Transverse colon (tissue), 4 donors: ENCODE data around the gene CARM1. TPM values are rescaled to one million over a fixed set of nuclear protein-coding genes. Genes with fewer than 3 reads are reported as not detected.

ENCODE experiments used
- DNase-seq: peaks from one replicate; pipeline ENCODE4 v3.0.0-alpha.2; 2019
- H3K27ac ChIP-seq, 4 donors: fragments of 200-600 bp; sonication (generic); 2 replicates each; pipeline ENCODE4 v1.5.1; 2016 to 2018; ENCODE audit warnings: inconsistent platforms in 4 of 4
- H3K27me3 ChIP-seq: fragments of 200-600 bp; sonication (generic); 2 replicates; pipeline ENCODE4 v1.5.1; 2017; ENCODE audit warnings: inconsistent platforms
- H3K36me3 ChIP-seq, 4 donors: fragments of 200-600 bp; sonication (generic); 2 replicates each; pipeline ENCODE4 v1.5.1; 2017 to 2019; ENCODE audit warnings: inconsistent platforms in 4 of 4
- H3K4me1 ChIP-seq, 4 donors: fragments of 200-600 bp; sonication (generic); 2 replicates each; pipeline ENCODE4 v1.5.1; 2017 to 2020; ENCODE audit warnings: inconsistent platforms in 4 of 4
- H3K4me3 ChIP-seq, 4 donors: fragments of 200-600 bp; sonication (generic); 1 replicate in 1 of 4; 2 replicates in 3 of 4; pipeline versions ENCODE4 v1.5.1 to v1.6.1; 2017 to 2019; ENCODE audit warnings: inconsistent platforms in 4 of 4
- H3K9me3 ChIP-seq, 2 donors: fragments of 200-600 bp; sonication (generic); 2 replicates each; pipeline ENCODE4 v1.5.1; 2017 to 2019; ENCODE audit warnings: inconsistent platforms in 2 of 2
- EP300 ChIP-seq: sonication (generic); formaldehyde crosslinking; IDR thresholded peaks from one replicate; pipeline ENCODE4 v1.6.1; 2017; ENCODE audit warnings: antibody characterized with exemption, low read depth
- POLR2A ChIP-seq: fragments of 450-650 bp; IDR thresholded peaks from one replicate; pipeline ENCODE4 v1.6.1; 2016; ENCODE audit warnings: antibody characterized with exemption, mild to moderate bottlenecking, moderate library complexity
- POLR2AphosphoS5 ChIP-seq, 3 donors: sonication (generic); formaldehyde crosslinking; IDR thresholded peaks; one replicate each; pipeline ENCODE4 v1.6.1; 2016; ENCODE audit warnings: antibody characterized with exemption in 3 of 3
- WGBS, 2 donors: methylation state at CpG; one replicate each; pipeline ENCODE4 v1.1.5; 2018; ENCODE audit warnings: low coverage in 1 of 2; 5-methylcytosine and 5-hydroxymethylcytosine counted together
- in situ Hi-C, 4 donors: fragments of 200-750 bp; cut with MboI; loops; one replicate each; pipeline versions ENCODE4 v1.15.0 to v1.15.1; 2017; ENCODE audit warnings: low sequenced_read_pairs in 3 of 4, low pct_ligation_motif_present in 1 of 4, low pct_unique_long_range_greater_than_20kb in 1 of 4
- intact Hi-C: fragments of 100-400 bp; cut with DNase I; formaldehyde crosslinking; loops from one replicate; pipeline ENCODE4 v1.15.1; 2023; ENCODE audit warnings: low total_unique reads
- total RNA-seq, 4 donors: library from RNA; depleted of rRNA; stranded (reverse); fragments of >200 nt; gene quantifications; one replicate each; pipeline ENCODE4 v1.1.0, GENCODE V29; 2016
- TF ChIP-seq, protein P1 (sequence below), 5 experiments: fragments of 200-600 bp in 3 of 5; fragments of 450-650 bp in 2 of 5; sonication (generic) in 3 of 5; IDR thresholded peaks; 1 replicate in 2 of 5; 2 replicates in 3 of 5; pipeline ENCODE4 v1.5.1; 2016 to 2017; ENCODE audit warnings: antibody characterized with exemption in 5 of 5, inconsistent platforms in 3 of 5, mild to moderate bottlenecking in 2 of 5, moderate library complexity in 1 of 5

CARM1 gene
- total RNA-seq, 4 donors from 2014 or later = 24.9 to 47.6 (median 35.6) TPM

DNA sequence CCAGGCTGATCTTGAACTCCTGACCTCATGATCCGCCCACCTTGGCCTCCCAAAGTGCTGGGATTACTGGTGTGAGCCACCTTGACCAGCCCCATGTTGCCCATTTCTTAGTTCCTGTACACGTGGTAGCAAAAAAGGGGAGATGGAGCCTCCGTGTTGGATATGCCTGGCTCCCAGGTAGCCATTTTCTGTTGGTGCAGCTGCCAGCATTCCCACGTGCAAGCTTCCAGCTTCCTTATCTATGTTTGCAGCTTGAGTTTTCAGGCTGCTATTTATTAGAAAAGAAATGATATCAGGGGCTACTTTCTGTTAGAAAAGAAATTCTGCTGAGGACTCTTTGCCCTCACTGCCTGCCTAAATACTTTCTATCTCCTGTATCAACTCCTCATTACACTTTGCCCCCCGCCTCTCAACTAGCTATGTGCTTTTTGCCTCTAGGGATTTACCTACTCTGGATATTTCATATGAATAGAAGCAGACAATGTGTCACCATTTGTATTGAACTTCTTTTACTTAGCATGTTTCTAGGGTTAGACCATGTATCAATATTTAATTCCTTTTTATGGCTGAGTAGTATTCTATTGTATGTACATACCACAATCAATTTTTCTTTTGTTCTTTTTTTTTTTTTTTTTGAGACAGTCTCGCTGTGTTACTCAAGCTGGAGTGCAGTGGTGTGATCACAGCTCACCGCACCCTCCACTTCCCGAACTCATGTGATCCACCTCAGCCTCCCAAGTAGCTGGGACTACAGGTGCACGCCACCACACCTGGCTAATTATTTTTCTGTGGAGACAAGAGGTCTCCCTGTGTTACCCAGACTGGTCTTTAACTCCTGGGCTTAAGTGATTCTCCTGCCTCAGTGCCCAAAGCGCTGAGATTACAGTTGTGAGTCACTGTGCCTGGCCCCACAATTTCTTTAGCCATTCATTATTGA, 32.0 kb upstream of the CARM1 start:
- intact Hi-C loops = no loop called here
- no peak overlapping the region for H3K4me3 ChIP-seq
- H3K27ac ChIP-seq = no peak overlapping the region
- no peaks in the 10 kb centered on the region for H3K9me3 ChIP-seq
- H3K4me1 ChIP-seq = peaks cover 0 to 7% (median 5%) of the 10 kb centered on the region in 4 donors
- in situ Hi-C loops = no loop called here
- TF ChIP-seq POLR2A (no peak), POLR2AphosphoS5 (IDR thresholded peaks at IDR 0.05) (no peak), EP300 (no peak)
- TF ChIP-seq, protein P1, sequence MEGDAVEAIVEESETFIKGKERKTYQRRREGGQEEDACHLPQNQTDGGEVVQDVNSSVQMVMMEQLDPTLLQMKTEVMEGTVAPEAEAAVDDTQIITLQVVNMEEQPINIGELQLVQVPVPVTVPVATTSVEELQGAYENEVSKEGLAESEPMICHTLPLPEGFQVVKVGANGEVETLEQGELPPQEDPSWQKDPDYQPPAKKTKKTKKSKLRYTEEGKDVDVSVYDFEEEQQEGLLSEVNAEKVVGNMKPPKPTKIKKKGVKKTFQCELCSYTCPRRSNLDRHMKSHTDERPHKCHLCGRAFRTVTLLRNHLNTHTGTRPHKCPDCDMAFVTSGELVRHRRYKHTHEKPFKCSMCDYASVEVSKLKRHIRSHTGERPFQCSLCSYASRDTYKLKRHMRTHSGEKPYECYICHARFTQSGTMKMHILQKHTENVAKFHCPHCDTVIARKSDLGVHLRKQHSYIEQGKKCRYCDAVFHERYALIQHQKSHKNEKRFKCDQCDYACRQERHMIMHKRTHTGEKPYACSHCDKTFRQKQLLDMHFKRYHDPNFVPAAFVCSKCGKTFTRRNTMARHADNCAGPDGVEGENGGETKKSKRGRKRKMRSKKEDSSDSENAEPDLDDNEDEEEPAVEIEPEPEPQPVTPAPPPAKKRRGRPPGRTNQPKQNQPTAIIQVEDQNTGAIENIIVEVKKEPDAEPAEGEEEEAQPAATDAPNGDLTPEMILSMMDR (IDR thresholded peaks at IDR 0.05) = no peak
- H3K36me3 ChIP-seq = no peaks in the 10 kb centered on the region
- no peak for DNase-seq
- H3K27me3 ChIP-seq = no peaks in the 10 kb centered on the region
- WGBS, 2 donors = 79 to 88% methylated on average over 6 to 10 of the region's 10 CpGs

DNA sequence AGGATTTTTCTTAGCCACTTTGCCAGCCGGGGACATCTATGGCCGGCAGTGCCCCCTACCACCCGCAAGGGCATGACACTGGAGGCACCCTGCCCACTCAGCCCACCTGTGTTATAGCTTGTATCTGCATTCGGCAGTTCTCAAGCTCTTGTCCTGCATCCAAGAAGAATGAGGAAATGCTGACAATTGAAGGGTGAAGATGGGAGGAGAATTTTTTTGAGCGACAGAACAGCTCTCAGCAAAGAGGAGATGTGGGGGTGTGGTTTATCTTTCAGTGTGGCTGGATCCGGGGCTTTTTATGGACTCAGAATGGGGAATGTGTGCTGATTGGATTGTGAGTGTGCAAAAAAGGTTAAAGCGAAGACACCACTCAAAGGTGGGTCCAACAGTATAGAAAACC, 28.6 kb upstream of the CARM1 start:
- TF ChIP-seq, protein P1 (IDR thresholded peaks at IDR 0.05) = no peak
- TF ChIP-seq POLR2A (no peak), EP300 (no peak), POLR2AphosphoS5 (IDR thresholded peaks at IDR 0.05) (no peak)
- Histone ChIP-seq H3K4me3 (no peak overlapping the region), H3K9me3 (peaks cover 0 to 5% of the 10 kb centered on the region in 2 donors), H3K4me1 (no peaks in the 10 kb centered on the region), H3K27ac (no peak overlapping the region), H3K36me3 (no peaks in the 10 kb centered on the region), H3K27me3 (no peaks in the 10 kb centered on the region)
- 70 to 88% methylated on average over 2 to 7 of the region's 7 CpGs for WGBS, 2 donors
- intact Hi-C loops (no loop called here), in situ Hi-C loops (no loop called here)
- no peak for DNase-seq

GRCh38 chr19:10846500-10847202, 24.7 kb upstream of the CARM1 start:
- in situ Hi-C loops (no loop called here), intact Hi-C loops (no loop called here)
- 81 to 84% methylated on average over 2 of the region's 2 CpGs for WGBS, 2 donors
- Histone ChIP-seq H3K9me3 (peaks cover 0 to 5% of the 10 kb centered on the region in 2 donors), H3K4me1 (no peaks in the 10 kb centered on the region), H3K36me3 (no peaks in the 10 kb centered on the region), H3K27ac (no peak overlapping the region), H3K27me3 (peaks cover 12% of the 10 kb centered on the region), H3K4me3 (no peak overlapping the region)
- TF ChIP-seq POLR2A (no peak), EP300 (no peak), POLR2AphosphoS5 (IDR thresholded peaks at IDR 0.05) (no peak)
- TF ChIP-seq, protein P1 (IDR thresholded peaks at IDR 0.05) = no peak
- DNase-seq = no peak

DNA sequence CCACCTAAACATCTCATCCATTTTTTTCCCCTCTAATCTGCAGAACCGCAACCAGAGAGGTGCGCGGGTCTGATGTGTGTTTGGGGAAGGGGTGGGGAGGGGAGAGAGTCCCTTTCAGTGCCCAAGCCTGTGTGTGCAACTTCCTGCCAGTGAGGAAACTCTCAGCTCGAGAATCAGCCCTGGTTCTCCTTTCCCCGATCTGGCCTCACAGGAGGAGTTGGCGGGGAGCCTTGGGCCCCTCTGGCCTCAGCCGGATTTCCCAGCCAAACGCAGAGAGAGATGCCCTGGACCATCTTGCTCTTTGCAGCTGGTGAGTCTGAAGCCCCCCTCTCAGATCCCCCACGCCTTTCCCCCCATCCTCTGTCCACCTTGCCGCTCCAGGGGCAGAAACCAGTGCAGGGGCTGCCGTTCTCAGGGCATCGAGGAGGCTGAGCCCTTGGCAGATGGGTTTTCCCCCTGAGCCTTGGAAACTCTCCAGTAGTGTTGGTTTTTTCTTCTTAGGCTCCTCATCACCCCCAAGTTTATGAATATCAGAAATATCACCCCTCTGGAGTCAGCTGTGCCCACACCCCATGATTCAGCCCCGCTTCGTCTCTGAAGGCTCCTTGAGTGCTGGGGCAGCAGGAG, 23.0 kb upstream of the CARM1 start, which contains the start of gene C19orf38:
Gene C19orf38, plus strand, starts transcription at position 186 of the 627 bp plus-strand sequence. Its CDS starts 94 bp downstream, at position 280.
- 49 to 59% methylated on average over 4 to 14 of the region's 14 CpGs for WGBS, 2 donors
- intact Hi-C loops (no loop called here), in situ Hi-C loops (no loop called here)
- TF ChIP-seq POLR2AphosphoS5 (IDR thresholded peaks at IDR 0.05) (no peak), POLR2A (no peak), EP300 (no peak)
- TF ChIP-seq, protein P1 (IDR thresholded peaks at IDR 0.05) = no peak
- H3K4me1 ChIP-seq = no peaks in the 10 kb centered on the region
- DNase-seq = no peak
- H3K36me3 ChIP-seq = no peaks in the 10 kb centered on the region
- H3K9me3 ChIP-seq = peaks cover 0 to 5% of the 10 kb centered on the region in 2 donors
- no peak within 1 kb of the TSS for H3K27ac ChIP-seq
- peaks cover 12% of the 10 kb centered on the region for H3K27me3 ChIP-seq
- no peak within 1 kb of the TSS for H3K4me3 ChIP-seq
